ENCODE data around the gene GNA12.

- TF ChIP-seq POLR2A (IDR thresholded peaks at IDR 0.05) (no peak), CTCF (IDR thresholded peaks at IDR 0.05) (no peak)
These were observed 15.1 kb downstream of the GNA12 start for GRCh38 chr7:2829040-2829439.

All from adrenal gland (tissue), 5 donors.